Liver (tissue), 3 donors: ENCODE results near the gene TECPR1.

Experiments used
- ATF3 ChIP-seq: IDR thresholded peaks from 2 replicates; pipeline ENCODE4 v1.6.1; 2016; ENCODE audit warnings: antibody characterized with exemption
- GABPA ChIP-seq, 2 donors: IDR thresholded peaks in 1 of 2; conservative IDR thresholded peaks in 1 of 2; 2 replicates each; pipeline ENCODE4 v1.6.1; 2016; ENCODE audit warnings: antibody characterized with exemption in 2 of 2, mild to moderate bottlenecking in 1 of 2, moderate library complexity in 1 of 2
- RAD21 ChIP-seq, 2 donors: IDR thresholded peaks; 2 replicates each; pipeline ENCODE4 v1.6.1; 2016; ENCODE audit warnings: antibody characterized with exemption in 2 of 2, mild to moderate bottlenecking in 2 of 2
- SP1 ChIP-seq: IDR thresholded peaks from 2 replicates; pipeline ENCODE4 v1.6.1; 2018; ENCODE audit warnings: antibody characterized with exemption, mild to moderate bottlenecking
- TAF1 ChIP-seq: conservative IDR thresholded peaks from 2 replicates; pipeline ENCODE4 v1.6.1; 2016; ENCODE audit warnings: antibody characterized with exemption, mild to moderate bottlenecking
- TF ChIP-seq, protein P1 (sequence below): fragments of 150-350 bp; IDR thresholded peaks from 2 replicates; pipeline ENCODE4 v1.5.1; 2017; ENCODE audit warnings: improper control_type of control experiment, low read depth, low read length; ENCODE audit not compliant: missing input control
- TF ChIP-seq, protein P2 (sequence below): IDR thresholded peaks from 2 replicates; pipeline ENCODE4 v1.6.1; 2016; ENCODE audit warnings: antibody characterized with exemption, mild to moderate bottlenecking
- donor health status: healthy.
- donor health status: healthy.

GRCh38 chr7:98280791-98281756 is 29.0 kb upstream of the TECPR1 start, which contains the start of gene BRI3:
- TF ChIP-seq, protein P1, sequence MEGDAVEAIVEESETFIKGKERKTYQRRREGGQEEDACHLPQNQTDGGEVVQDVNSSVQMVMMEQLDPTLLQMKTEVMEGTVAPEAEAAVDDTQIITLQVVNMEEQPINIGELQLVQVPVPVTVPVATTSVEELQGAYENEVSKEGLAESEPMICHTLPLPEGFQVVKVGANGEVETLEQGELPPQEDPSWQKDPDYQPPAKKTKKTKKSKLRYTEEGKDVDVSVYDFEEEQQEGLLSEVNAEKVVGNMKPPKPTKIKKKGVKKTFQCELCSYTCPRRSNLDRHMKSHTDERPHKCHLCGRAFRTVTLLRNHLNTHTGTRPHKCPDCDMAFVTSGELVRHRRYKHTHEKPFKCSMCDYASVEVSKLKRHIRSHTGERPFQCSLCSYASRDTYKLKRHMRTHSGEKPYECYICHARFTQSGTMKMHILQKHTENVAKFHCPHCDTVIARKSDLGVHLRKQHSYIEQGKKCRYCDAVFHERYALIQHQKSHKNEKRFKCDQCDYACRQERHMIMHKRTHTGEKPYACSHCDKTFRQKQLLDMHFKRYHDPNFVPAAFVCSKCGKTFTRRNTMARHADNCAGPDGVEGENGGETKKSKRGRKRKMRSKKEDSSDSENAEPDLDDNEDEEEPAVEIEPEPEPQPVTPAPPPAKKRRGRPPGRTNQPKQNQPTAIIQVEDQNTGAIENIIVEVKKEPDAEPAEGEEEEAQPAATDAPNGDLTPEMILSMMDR: peak; percentile 14
- TF ChIP-seq RAD21 (IDR thresholded peaks at IDR 0.05) (no peak), ATF3 (no peak), SP1 (peak; percentile 85), GABPA (IDR thresholded peaks at IDR 0.05 in 1 of 2, conservative IDR thresholded peaks at IDR 0.05 in 1 of 2) (no peak), TAF1 (peak; percentile 90)
- TF ChIP-seq, protein P2, sequence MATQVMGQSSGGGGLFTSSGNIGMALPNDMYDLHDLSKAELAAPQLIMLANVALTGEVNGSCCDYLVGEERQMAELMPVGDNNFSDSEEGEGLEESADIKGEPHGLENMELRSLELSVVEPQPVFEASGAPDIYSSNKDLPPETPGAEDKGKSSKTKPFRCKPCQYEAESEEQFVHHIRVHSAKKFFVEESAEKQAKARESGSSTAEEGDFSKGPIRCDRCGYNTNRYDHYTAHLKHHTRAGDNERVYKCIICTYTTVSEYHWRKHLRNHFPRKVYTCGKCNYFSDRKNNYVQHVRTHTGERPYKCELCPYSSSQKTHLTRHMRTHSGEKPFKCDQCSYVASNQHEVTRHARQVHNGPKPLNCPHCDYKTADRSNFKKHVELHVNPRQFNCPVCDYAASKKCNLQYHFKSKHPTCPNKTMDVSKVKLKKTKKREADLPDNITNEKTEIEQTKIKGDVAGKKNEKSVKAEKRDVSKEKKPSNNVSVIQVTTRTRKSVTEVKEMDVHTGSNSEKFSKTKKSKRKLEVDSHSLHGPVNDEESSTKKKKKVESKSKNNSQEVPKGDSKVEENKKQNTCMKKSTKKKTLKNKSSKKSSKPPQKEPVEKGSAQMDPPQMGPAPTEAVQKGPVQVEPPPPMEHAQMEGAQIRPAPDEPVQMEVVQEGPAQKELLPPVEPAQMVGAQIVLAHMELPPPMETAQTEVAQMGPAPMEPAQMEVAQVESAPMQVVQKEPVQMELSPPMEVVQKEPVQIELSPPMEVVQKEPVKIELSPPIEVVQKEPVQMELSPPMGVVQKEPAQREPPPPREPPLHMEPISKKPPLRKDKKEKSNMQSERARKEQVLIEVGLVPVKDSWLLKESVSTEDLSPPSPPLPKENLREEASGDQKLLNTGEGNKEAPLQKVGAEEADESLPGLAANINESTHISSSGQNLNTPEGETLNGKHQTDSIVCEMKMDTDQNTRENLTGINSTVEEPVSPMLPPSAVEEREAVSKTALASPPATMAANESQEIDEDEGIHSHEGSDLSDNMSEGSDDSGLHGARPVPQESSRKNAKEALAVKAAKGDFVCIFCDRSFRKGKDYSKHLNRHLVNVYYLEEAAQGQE: peak; percentile 85
